ENCODE results near the gene XAB2.

The XAB2 gene

GRCh38 chr19:7582446-7582845 is 46.9 kb downstream of the XAB2 start:
- in situ Hi-C loops (cut with MboI; ENCODE audit: low sequenced_read_pairs) = no loop called here

GRCh38 chr19:7579182-7579581 is 50.2 kb downstream of the XAB2 start:
- in situ Hi-C loops (cut with MboI; ENCODE audit: low sequenced_read_pairs) = loop anchor here (10.0 kb wide), 2 partner anchors 106 to 226 kb away; partner anchors contain the start of gene TRAPPC5

- in situ Hi-C loops (cut with MboI; ENCODE audit: low sequenced_read_pairs) = loop anchor here (10.0 kb wide), 2 partner anchors 107 to 227 kb away; partner anchors contain the start of gene TRAPPC5
These were observed 51.2 kb downstream of the XAB2 start for GRCh38 chr19:7578127-7578526.

GRCh38 chr19:7577422-7577821 is 51.9 kb downstream of the XAB2 start:
- in situ Hi-C loops (cut with MboI; ENCODE audit: low sequenced_read_pairs) = loop anchor here (10.0 kb wide), 2 partner anchors 107 to 227 kb away; partner anchors contain the start of gene TRAPPC5

DNA sequence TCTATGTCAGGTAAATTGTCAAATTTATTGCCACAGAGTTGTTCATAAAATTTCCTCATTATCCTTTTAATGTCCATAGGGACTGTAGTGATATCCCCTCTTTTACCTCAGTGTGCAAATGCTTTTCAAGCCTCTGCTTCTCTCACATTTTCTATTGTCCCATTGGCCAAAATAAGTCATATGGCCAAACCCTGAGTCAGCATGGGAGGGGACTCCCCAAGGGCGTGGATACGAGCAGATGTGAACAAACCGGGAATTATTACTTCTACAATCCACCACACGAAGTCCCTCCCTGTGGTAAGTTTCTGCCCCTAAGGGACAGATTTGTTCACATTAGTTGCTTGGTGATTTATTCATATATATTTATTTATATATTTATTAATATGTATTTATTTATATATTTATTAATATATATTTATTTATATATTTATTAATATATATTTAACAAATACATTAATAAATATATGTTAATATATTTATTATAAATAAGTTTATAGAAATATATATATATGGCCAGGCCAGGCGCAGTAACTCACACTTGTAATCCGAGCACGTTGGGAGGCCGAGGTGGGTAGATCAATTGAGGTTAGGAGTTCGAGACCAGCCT is 53.8 kb downstream of the XAB2 start:
- in situ Hi-C loops (cut with MboI; ENCODE audit: low sequenced_read_pairs) = loop anchor here (10.0 kb wide), 2 partner anchors 109 to 229 kb away; partner anchors contain the start of gene TRAPPC5

DNA sequence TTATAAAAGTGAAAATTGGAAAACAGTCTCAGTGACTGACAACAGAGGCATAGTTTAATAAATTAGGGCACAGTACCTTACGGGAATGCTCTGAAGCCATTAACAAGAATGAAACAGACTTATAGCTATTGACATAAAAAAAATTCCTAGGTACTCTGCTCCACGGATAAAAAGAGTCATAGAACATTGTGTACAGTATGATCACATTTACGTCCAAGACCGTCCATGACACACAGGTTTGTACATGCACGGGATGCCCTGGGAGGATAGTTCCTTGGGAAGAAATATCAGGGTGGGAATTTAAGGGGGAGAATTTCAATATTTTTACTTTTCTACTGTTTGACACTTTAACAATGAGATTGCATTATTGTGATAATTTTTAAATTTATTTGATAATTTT is 58.6 kb downstream of the XAB2 start:
- in situ Hi-C loops (cut with MboI; ENCODE audit: low sequenced_read_pairs) = loop anchor here (10.0 kb wide), 2 partner anchors 114 to 234 kb away; partner anchors contain the start of gene TRAPPC5
